ENCODE data around the gene SPATA2L.

DNA sequence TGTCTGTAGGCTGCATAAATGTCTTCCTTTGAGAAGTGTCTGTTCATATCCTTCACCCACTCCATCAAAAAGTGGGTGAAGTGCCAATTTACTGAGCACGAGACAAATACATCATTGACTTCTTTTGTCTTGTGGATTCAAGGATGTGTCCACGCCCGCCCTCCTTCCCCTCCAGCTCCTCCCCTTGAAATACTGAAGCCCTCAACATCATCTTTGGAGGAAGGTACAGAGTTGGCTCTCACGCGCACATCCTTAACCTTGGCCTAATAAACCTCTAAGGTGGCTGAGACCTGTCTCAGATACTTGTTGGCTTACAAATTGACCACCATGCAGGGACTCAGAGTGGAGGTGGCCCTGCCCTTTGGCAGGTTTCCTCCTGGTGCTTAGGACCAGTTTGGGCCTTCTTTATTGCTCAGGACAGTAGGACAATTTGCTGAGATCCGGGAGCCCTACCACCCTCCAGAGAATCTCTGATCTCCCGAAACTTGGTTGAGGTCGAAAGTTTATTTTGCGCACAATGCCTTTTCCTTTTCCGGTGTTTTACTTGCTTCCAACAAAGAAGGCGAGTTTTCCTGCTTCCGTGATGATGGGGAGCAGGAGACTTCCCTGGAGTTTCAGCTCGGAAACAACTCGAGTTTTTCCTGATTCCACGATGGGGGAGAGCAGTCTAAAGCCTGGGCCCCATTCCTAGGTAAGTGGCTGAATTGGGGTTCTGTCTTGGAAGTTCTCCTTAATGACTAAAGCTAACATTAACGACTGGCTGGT is 29.1 kb downstream of the SPATA2L start:
- TF ChIP-seq, protein P1, sequence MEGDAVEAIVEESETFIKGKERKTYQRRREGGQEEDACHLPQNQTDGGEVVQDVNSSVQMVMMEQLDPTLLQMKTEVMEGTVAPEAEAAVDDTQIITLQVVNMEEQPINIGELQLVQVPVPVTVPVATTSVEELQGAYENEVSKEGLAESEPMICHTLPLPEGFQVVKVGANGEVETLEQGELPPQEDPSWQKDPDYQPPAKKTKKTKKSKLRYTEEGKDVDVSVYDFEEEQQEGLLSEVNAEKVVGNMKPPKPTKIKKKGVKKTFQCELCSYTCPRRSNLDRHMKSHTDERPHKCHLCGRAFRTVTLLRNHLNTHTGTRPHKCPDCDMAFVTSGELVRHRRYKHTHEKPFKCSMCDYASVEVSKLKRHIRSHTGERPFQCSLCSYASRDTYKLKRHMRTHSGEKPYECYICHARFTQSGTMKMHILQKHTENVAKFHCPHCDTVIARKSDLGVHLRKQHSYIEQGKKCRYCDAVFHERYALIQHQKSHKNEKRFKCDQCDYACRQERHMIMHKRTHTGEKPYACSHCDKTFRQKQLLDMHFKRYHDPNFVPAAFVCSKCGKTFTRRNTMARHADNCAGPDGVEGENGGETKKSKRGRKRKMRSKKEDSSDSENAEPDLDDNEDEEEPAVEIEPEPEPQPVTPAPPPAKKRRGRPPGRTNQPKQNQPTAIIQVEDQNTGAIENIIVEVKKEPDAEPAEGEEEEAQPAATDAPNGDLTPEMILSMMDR (conservative IDR thresholded peaks at IDR 0.05 in 1 of 2, IDR thresholded peaks at IDR 0.05 in 1 of 2; ENCODE audit: extremely low read depth in 1 of 2, insufficient read depth in 1 of 2, low read depth in 1 of 2, low read length in 2 of 2), result no peak
- TF ChIP-seq EZH2 (IDR thresholded peaks at IDR 0.05; ENCODE audit: borderline replicate concordance, low read length), result no peak
